Measurements from ENCODE around the gene MMAA. TPM values are rescaled to one million over a fixed set of nuclear protein-coding genes. Genes with fewer than 3 reads are reported as not detected.
"Not testable (repeated sequence)": the region's sequence is repeated elsewhere in the genome, so short reads cannot be mapped to it uniquely, and the experiment has no call there.

The MMAA gene
- total and polyA plus RNA-seq, 3 donors from 2014 or later = 7.9 to 16.1 (median 9.8) TPM

GRCh38 chr4:145635117-145635516 lies 15.9 kb downstream of the MMAA start:
- H3K27me3 ChIP-seq = no peaks in the 10 kb centered on the region
- no peaks in the 10 kb centered on the region for H3K4me1 ChIP-seq
- H3K27ac ChIP-seq = no peak overlapping the region
- no peaks in the 10 kb centered on the region for H3K36me3 ChIP-seq (ENCODE audit: low read depth, missing control alignments)
- no peak overlapping the region for H3K4me3 ChIP-seq
- intact Hi-C loops (cut with DNase I; ENCODE audit: low total_unique reads) = no loop called here
- 78 to 100% methylated on average over 1 of the region's 1 CpG for WGBS, 2 donors
- no peak for DNase-seq
- TF ChIP-seq, protein P1, sequence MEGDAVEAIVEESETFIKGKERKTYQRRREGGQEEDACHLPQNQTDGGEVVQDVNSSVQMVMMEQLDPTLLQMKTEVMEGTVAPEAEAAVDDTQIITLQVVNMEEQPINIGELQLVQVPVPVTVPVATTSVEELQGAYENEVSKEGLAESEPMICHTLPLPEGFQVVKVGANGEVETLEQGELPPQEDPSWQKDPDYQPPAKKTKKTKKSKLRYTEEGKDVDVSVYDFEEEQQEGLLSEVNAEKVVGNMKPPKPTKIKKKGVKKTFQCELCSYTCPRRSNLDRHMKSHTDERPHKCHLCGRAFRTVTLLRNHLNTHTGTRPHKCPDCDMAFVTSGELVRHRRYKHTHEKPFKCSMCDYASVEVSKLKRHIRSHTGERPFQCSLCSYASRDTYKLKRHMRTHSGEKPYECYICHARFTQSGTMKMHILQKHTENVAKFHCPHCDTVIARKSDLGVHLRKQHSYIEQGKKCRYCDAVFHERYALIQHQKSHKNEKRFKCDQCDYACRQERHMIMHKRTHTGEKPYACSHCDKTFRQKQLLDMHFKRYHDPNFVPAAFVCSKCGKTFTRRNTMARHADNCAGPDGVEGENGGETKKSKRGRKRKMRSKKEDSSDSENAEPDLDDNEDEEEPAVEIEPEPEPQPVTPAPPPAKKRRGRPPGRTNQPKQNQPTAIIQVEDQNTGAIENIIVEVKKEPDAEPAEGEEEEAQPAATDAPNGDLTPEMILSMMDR (IDR thresholded peaks at IDR 0.05) = no peak
- no peak for TF ChIP-seq POLR2A (IDR thresholded peaks at IDR 0.05)
- H3K9me3 ChIP-seq = no peaks in the 10 kb centered on the region

DNA sequence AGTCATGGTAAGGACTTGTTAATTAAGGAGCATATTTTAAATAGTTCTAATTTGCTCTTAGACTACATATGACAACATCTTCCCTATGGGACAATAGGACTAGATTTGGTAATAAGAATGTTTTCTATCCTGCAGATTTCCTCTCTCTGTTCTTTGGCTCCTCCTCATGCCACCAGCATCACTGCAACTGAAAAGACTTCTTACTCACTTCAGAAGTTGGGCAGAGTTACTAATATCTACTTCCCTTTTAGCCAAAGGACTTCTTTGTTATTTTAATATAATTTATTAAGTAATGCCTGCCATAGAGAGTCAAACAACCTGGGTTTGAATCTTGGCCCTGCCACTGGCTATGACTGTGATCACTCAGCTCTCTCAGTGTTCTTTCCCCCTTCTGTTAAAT lies 16.4 kb downstream of the MMAA start:
- TF ChIP-seq POLR2A (IDR thresholded peaks at IDR 0.05) = no peak
- TF ChIP-seq, protein P1 (IDR thresholded peaks at IDR 0.05) = no peak
- Histone ChIP-seq H3K36me3 (ENCODE audit: low read depth, missing control alignments) (no peaks in the 10 kb centered on the region), H3K27me3 (no peaks in the 10 kb centered on the region), H3K4me3 (no peak overlapping the region), H3K27ac (no peak overlapping the region), H3K9me3 (no peaks in the 10 kb centered on the region), H3K4me1 (no peaks in the 10 kb centered on the region)
- intact Hi-C loops (cut with DNase I; ENCODE audit: low total_unique reads) = no loop called here
- DNase-seq = no peak

- no peak for TF ChIP-seq POLR2A (IDR thresholded peaks at IDR 0.05)
- TF ChIP-seq, protein P1 (IDR thresholded peaks at IDR 0.05) = no peak
- Histone ChIP-seq H3K27me3 (no peaks in the 10 kb centered on the region), H3K9me3 (no peaks in the 10 kb centered on the region), H3K36me3 (ENCODE audit: low read depth, missing control alignments) (no peaks in the 10 kb centered on the region), H3K27ac (no peak overlapping the region), H3K4me3 (no peak overlapping the region), H3K4me1 (no peaks in the 10 kb centered on the region)
- DNase-seq = no peak
- intact Hi-C loops (cut with DNase I; ENCODE audit: low total_unique reads) = no loop called here
- WGBS, 2 donors = 84 to 91% methylated on average over 6 of the region's 6 CpGs
Observed at GRCh38 chr4:145639186-145639698, 20.1 kb downstream of the MMAA start.

DNA sequence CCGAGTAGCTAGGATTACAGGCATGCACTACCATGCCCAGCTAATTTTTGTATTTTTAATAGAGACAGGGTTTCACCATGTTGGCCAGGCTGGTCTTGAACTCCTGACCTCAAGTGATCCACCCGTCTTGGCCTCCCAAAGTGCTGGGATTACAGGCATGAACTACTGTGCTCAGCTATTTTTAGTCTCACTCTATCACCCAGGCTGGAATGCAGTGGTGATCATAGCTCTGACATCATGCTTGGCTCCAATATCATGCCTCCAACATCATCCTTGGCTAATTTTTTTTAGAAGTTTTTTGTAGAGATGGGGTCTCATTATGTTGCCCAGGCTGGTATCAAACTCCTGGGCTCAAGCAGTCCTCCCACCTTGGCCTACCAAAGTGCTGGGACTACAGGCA lies 21.1 kb downstream of the MMAA start:
- intact Hi-C loops (cut with DNase I; ENCODE audit: low total_unique reads); H3K36me3 ChIP-seq (ENCODE audit: low read depth, missing control alignments); H3K27ac ChIP-seq; H3K9me3 ChIP-seq; DNase-seq; H3K4me1 ChIP-seq; H3K27me3 ChIP-seq; H3K4me3 ChIP-seq: not testable (repeated sequence)
- WGBS, 2 donors = 64 to 79% methylated on average over 2 of the region's 2 CpGs

DNA sequence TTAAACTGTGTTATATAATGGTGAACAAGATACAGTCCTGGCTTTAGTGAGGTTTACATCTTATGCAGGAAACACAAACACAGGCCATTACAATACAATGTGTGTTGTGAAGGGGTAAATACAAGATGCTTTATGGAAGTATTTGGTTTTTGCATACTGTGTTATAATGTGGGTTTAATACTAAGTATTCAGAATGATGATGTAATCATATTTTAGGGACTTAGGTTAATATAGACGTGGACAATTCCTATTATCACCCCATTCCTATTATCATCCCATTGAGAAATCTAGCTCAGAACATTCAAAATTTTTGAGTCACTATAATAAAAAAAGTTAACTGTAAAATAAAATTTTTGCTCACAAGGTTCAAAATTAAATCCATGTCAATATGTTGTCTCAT lies 24.1 kb downstream of the MMAA start:
- no peaks in the 10 kb centered on the region for H3K36me3 ChIP-seq (ENCODE audit: low read depth, missing control alignments)
- no peaks in the 10 kb centered on the region for H3K27me3 ChIP-seq
- no peak overlapping the region for H3K4me3 ChIP-seq
- WGBS, 2 donors = 90 to 95% methylated on average over 1 of the region's 1 CpG
- H3K27ac ChIP-seq = no peak overlapping the region
- TF ChIP-seq POLR2A (IDR thresholded peaks at IDR 0.05) = no peak
- TF ChIP-seq, protein P1 (IDR thresholded peaks at IDR 0.05) = no peak
- intact Hi-C loops (cut with DNase I; ENCODE audit: low total_unique reads) = no loop called here
- H3K9me3 ChIP-seq = no peaks in the 10 kb centered on the region
- no peaks in the 10 kb centered on the region for H3K4me1 ChIP-seq
- DNase-seq = no peak

Data from testis (tissue), 3 donors.